Keratinocyte (primary cell): Measurements from ENCODE around the gene CCDC33. TPM values are rescaled to one million over a fixed set of nuclear protein-coding genes. Genes with fewer than 3 reads are reported as not detected.

Experiments
- DNase-seq: peaks from one replicate; pipeline ENCODE4 v3.0.0-alpha.2; 2011; ENCODE audit warnings: low read depth, missing footprints, low spot score
- FAIRE-seq: peaks from 2 replicates; lab custom pipeline; 2011; peaks lifted over from hg19 to GRCh38; lab: Jason Lieb, UNC
- H2AFZ ChIP-seq: 2 replicates; pipeline ENCODE4 v1.6.0; 2012; ENCODE audit warnings: low read length, control low read depth, inconsistent platforms; ENCODE audit not compliant: control insufficient read depth
- H3K27ac ChIP-seq: 2 replicates; pipeline ENCODE4 v1.5.1; 2011; ENCODE audit warnings: low read length; ENCODE audit not compliant: control insufficient read depth, insufficient read depth
- H3K27me3 ChIP-seq: 3 replicates; pipeline ENCODE4 v1.6.0; 2011; ENCODE audit warnings: low read length; ENCODE audit not compliant: control insufficient read depth, insufficient read depth; ENCODE audit errors: extremely low read depth
- H3K36me3 ChIP-seq, 2 experiments: 2 replicates in 1 of 2; 3 replicates in 1 of 2; pipeline ENCODE4 v1.5.1; 2011; ENCODE audit warnings: low read length in 2 of 2, mild to moderate bottlenecking in 1 of 2; ENCODE audit not compliant: control insufficient read depth in 2 of 2, insufficient read depth in 2 of 2; ENCODE audit errors: extremely low read depth in 1 of 2
- H3K4me1 ChIP-seq: 3 replicates; pipeline ENCODE4 v1.5.1; 2011; ENCODE audit warnings: low read length; ENCODE audit not compliant: control insufficient read depth, insufficient read depth; ENCODE audit errors: extremely low read depth
- H3K4me2 ChIP-seq: 3 replicates; pipeline ENCODE4 v1.6.0; 2011; ENCODE audit warnings: low read depth, low read length; ENCODE audit not compliant: control insufficient read depth, insufficient read depth; ENCODE audit errors: extremely low read depth
- H3K4me3 ChIP-seq, 3 experiments: fragments of 200-600 bp in 1 of 3; sonication (generic) in 1 of 3; 2 replicates in 2 of 3; 3 replicates in 1 of 3; pipeline ENCODE4 v1.5.1; 2011 to 2016; ENCODE audit warnings: low read length in 3 of 3, mild to moderate bottlenecking in 3 of 3, control low read depth in 2 of 3, inconsistent platforms in 1 of 3, low read depth in 1 of 3, mixed read lengths in 1 of 3, mixed run types in 1 of 3, moderate library complexity in 1 of 3; ENCODE audit not compliant: control insufficient read depth in 2 of 3, insufficient read depth in 2 of 3; ENCODE audit errors: extremely low read depth in 1 of 3
- H3K79me2 ChIP-seq: 2 replicates; pipeline ENCODE4 v1.6.0; 2012; ENCODE audit warnings: low read length; ENCODE audit not compliant: control insufficient read depth, insufficient read depth
- H3K9ac ChIP-seq: 3 replicates; pipeline ENCODE4 v1.6.0; 2011; ENCODE audit warnings: low read length; ENCODE audit not compliant: control insufficient read depth, insufficient read depth; ENCODE audit errors: extremely low read depth
- H3K9me1 ChIP-seq: 3 replicates; pipeline ENCODE4 v1.6.0; 2011; ENCODE audit warnings: low read length; ENCODE audit not compliant: control insufficient read depth, insufficient read depth; ENCODE audit errors: extremely low read depth
- H3K9me3 ChIP-seq: 2 replicates; pipeline ENCODE4 v1.5.1; 2012; ENCODE audit warnings: low read depth, low read length; ENCODE audit not compliant: control insufficient read depth
- H4K20me1 ChIP-seq: 3 replicates; pipeline ENCODE4 v1.6.0; 2011; ENCODE audit warnings: low read length; ENCODE audit not compliant: control insufficient read depth, insufficient read depth; ENCODE audit errors: extremely low read depth
- CTCF ChIP-seq, 3 experiments: IDR thresholded peaks in 1 of 3; conservative IDR thresholded peaks in 1 of 3; optimal IDR thresholded peaks in 1 of 3; 2 replicates in 2 of 3; 3 replicates in 1 of 3; pipeline versions ENCODE3 to v1.5.1; 2011; ENCODE audit warnings: low read length in 3 of 3, mild to moderate bottlenecking in 3 of 3, moderate library complexity in 2 of 3, control low read depth in 1 of 3, inconsistent platforms in 1 of 3; ENCODE audit not compliant: insufficient read depth in 2 of 3; ENCODE audit errors: extremely low read depth in 1 of 3
- EZH2 ChIP-seq: IDR thresholded peaks from one replicate; pipeline ENCODE4 v1.6.1; 2012; ENCODE audit warnings: inconsistent platforms, mild to moderate bottlenecking, low read length, moderate library complexity
- dilution Hi-C: fragments of 300-500 bp; cut with MboI; formaldehyde crosslinking; loops from one replicate; pipeline ENCODE4 v1.7.0; 2020; ENCODE audit warnings: low sequenced_read_pairs; ENCODE audit not compliant: extremely low pct_ligation_motif_present
- polyA plus RNA-seq, 5 experiments: library from polyadenylated mRNA; depleted of rRNA in 3 of 5; stranded (reverse) in 3 of 5; stranded (forward) in 1 of 5; unstranded in 1 of 5; fragments of >200 nt; gene quantifications; 1 replicate in 1 of 5; 2 replicates in 3 of 5; 3 replicates in 1 of 5; pipeline versions ENCODE4 v1.2.1 to v1.2.3, GENCODE V29; 2011 to 2012; ENCODE audit warnings: missing spikeins in 2 of 5, low read depth in 1 of 5, low replicate concordance in 1 of 5

CCDC33 gene
- polyA plus RNA-seq, 1 donor (not counting 4 experiments of a cell fraction or from before 2014, with no cell fraction given) = not detected

- DNase-seq = no peak
- Histone ChIP-seq H2AFZ (no peak overlapping the region), H3K9ac (no peak overlapping the region), H3K9me3 (no peaks in the 10 kb centered on the region), H3K27me3 (peaks cover 64% of the 10 kb centered on the region), H3K4me2 (no peak overlapping the region), H4K20me1 (peaks cover 6% of the 10 kb centered on the region), H3K4me1 (no peaks in the 10 kb centered on the region), H3K9me1 (no peaks in the 10 kb centered on the region), H3K27ac (no peak overlapping the region), H3K79me2 (no peaks in the 10 kb centered on the region), H3K36me3 (no peaks in the 10 kb centered on the region), H3K4me3 (no peak overlapping the region)
- peak; percentile 57 for FAIRE-seq
- TF ChIP-seq EZH2 (no peak), CTCF (optimal IDR thresholded peaks at IDR 0.05 in 1 of 3, IDR thresholded peaks at IDR 0.05 in 1 of 3, conservative IDR thresholded peaks at IDR 0.05 in 1 of 3; ENCODE audit: extremely low read depth in 1 of 3, insufficient read depth in 2 of 3, low read length in 3 of 3) (peak; percentile 80 to 90 (median 87))
- dilution Hi-C loops = no loop called here
These were observed 72.0 kb downstream of the CCDC33 start for GRCh38 chr15:74307827-74308811.

GRCh38 chr15:74311734-74312444, 75.8 kb downstream of the CCDC33 start:
- H3K79me2 ChIP-seq = no peaks in the 10 kb centered on the region
- peaks cover 29% of the 10 kb centered on the region for H3K27me3 ChIP-seq
- H3K9ac ChIP-seq = no peak overlapping the region
- TF ChIP-seq EZH2 (no peak), CTCF (optimal IDR thresholded peaks at IDR 0.05 in 1 of 3, IDR thresholded peaks at IDR 0.05 in 1 of 3, conservative IDR thresholded peaks at IDR 0.05 in 1 of 3; ENCODE audit: extremely low read depth in 1 of 3, insufficient read depth in 2 of 3, low read length in 3 of 3) (peak in 2 of 3 experiments; percentile 28 to 34)
- no peak overlapping the region for H2AFZ ChIP-seq
- no peak overlapping the region for H3K4me2 ChIP-seq
- no peaks in the 10 kb centered on the region for H3K4me1 ChIP-seq
- H3K9me1 ChIP-seq = no peaks in the 10 kb centered on the region
- DNase-seq (no peak), FAIRE-seq (no peak)
- no peaks in the 10 kb centered on the region for H4K20me1 ChIP-seq
- no peaks in the 10 kb centered on the region for H3K36me3 ChIP-seq
- no peaks in the 10 kb centered on the region for H3K9me3 ChIP-seq
- dilution Hi-C loops = no loop called here
- H3K27ac ChIP-seq = no peak overlapping the region
- no peak overlapping the region for H3K4me3 ChIP-seq
